Heart left ventricle (tissue), 13 donors: ENCODE data around the gene B4GALT1.

ENCODE experiments used
- CTCF ChIP-seq, 12 donors: fragments of 200-600 bp; sonication (generic) in 4 of 12; IDR thresholded peaks; one replicate each; pipeline versions ENCODE4 v1.5.0 to v1.8.0; 2018 to 2022; ENCODE audit warnings: antibody characterized with exemption in 12 of 12, mild to moderate bottlenecking in 5 of 12
- POLR2A ChIP-seq, 2 donors: fragments of 450-650 bp; IDR thresholded peaks; one replicate each; pipeline ENCODE4 v1.6.1; 2017; ENCODE audit warnings: antibody characterized with exemption in 2 of 2, mild to moderate bottlenecking in 2 of 2, moderate library complexity in 2 of 2
- donor health status: ischemic (EF 13 %, LVEDD 7.1; RV severe dilation, severe dysfunction).
- donor health status: DM: no; HTN: yes; CAD: no.
- donor health status: DM: no; HTN: no; CAD: no.
- donor health status: ischemic (EF 25% LVEDD 6.9; RV normal size, moderate dysfunction).
- donor health status: ischemic (EF 25% LVEDD 5.7; RV mildly dilated, moderate dysfunction).
- donor health status: ischemic (EF 35%, LVEDD 5.7; RV mildly dilated, moderate dysfunction).
- donor health status: nonischemic (EF 11% LVEDD 7.7; RV severe dilation, severe dysfunction).
- donor health status: DM: yes; HTN: yes; CAD: no.
- donor health status: PGD.
- donor health status: ischemic (EF 29% LVEDD 5.4; RV normal size, mild dysfunction).
- donor health status: nonischemic (EF 23%, LVEDD 6.1; RV moderate dilation, normal function).

DNA sequence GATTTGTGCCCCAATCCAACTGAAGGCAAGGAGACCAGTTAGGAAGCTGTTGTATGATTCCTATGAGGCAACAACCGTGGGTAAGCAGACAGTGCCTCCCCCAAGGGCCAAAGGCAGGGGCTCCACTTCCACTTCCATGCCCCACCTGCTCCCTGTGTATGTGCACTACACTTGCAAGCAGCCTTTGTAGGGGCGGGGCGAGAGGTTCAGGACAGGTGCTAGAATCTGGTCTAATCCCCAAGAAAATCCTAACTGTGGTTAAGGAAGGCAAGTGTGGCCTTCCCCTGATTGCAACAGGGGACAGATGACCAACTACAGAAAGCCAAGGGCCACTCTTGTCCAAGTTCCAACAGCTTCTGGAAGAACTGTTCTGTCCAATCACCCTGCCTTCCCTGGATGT, 41.7 kb downstream of the B4GALT1 start:
- TF ChIP-seq CTCF (IDR thresholded peaks at IDR 0.05) (no peak), POLR2A (IDR thresholded peaks at IDR 0.05) (no peak)
